Gastrocnemius medialis (tissue), 4 donors: Measurements from ENCODE around the gene TAS2R9. TPM values are rescaled to one million over a fixed set of nuclear protein-coding genes. Genes with fewer than 3 reads are reported as not detected.

Experiments used
- ATAC-seq, 2 donors: fragments of 150-250 bp; one replicate each; pipeline ENCODE4 v1.9.1; 2016
- DNase-seq, 2 donors: peaks; one replicate each; pipeline ENCODE4 v3.0.0-alpha.2; 2019
- H3K27ac ChIP-seq, 4 donors: fragments of 200-600 bp; sonication (generic); 1 replicate in 1 of 4; 2 replicates in 3 of 4; pipeline ENCODE4 v1.5.1; 2016 to 2018; ENCODE audit warnings: mild to moderate bottlenecking in 2 of 4, moderate library complexity in 1 of 4
- H3K27me3 ChIP-seq, 3 donors: fragments of 200-600 bp; sonication (generic) in 2 of 3; 1 replicate in 1 of 3; 2 replicates in 2 of 3; pipeline versions ENCODE4 v1.5.1 to v1.6.0; 2016 to 2019; ENCODE audit warnings: mild to moderate bottlenecking in 1 of 3, moderate library complexity in 1 of 3
- H3K36me3 ChIP-seq, 2 donors: fragments of 200-600 bp; sonication (generic) in 1 of 2; one replicate each; pipeline ENCODE4 v1.5.1; 2017 to 2018
- H3K4me1 ChIP-seq, 2 donors: fragments of 200-600 bp; sonication (generic) in 1 of 2; one replicate each; pipeline ENCODE4 v1.5.1; 2016 to 2017; ENCODE audit warnings: mild to moderate bottlenecking in 2 of 2
- H3K4me3 ChIP-seq, 4 donors: fragments of 200-600 bp; sonication (generic) in 3 of 4; 1 replicate in 1 of 4; 2 replicates in 3 of 4; pipeline ENCODE4 v1.5.1; 2016 to 2019; ENCODE audit warnings: mild to moderate bottlenecking in 2 of 4
- H3K9me3 ChIP-seq, 3 donors: fragments of 200-600 bp; sonication (generic) in 2 of 3; 1 replicate in 1 of 3; 2 replicates in 2 of 3; pipeline ENCODE4 v1.5.1; 2016 to 2019
- CTCF ChIP-seq, 5 experiments: fragments of 450-650 bp in 3 of 5; fragments of 200-600 bp in 2 of 5; sonication (generic) in 2 of 5; IDR thresholded peaks in 4 of 5; conservative IDR thresholded peaks in 1 of 5; 1 replicate in 4 of 5; 2 replicates in 1 of 5; pipeline ENCODE4 v1.5.1; 2016 to 2019; ENCODE audit warnings: antibody characterized with exemption in 5 of 5, mild to moderate bottlenecking in 3 of 5, moderate library complexity in 3 of 5
- POLR2A ChIP-seq, 2 donors: fragments of 450-650 bp; IDR thresholded peaks; one replicate each; pipeline ENCODE4 v1.6.1; 2017; ENCODE audit warnings: antibody characterized with exemption in 2 of 2, mild to moderate bottlenecking in 2 of 2, moderate library complexity in 2 of 2
- in situ Hi-C, 4 donors: fragments of 200-750 bp; cut with MboI; loops; one replicate each; pipeline versions ENCODE4 v1.15.0 to v1.8.0; 2017; ENCODE audit warnings: low sequenced_read_pairs in 4 of 4
- intact Hi-C: fragments of 100-400 bp; cut with DNase I; formaldehyde crosslinking; loops from one replicate; pipeline ENCODE4 v1.15.1; 2023; ENCODE audit warnings: low total_unique reads
- total RNA-seq, 4 donors: library from RNA; depleted of rRNA; stranded (reverse); fragments of >200 nt; gene quantifications; one replicate each; pipeline versions ENCODE4 v1.1.0 to v1.2.3, GENCODE V29; 2016

Gene TAS2R9
- total RNA-seq, result 1 to 10 TPM in 1 of 4 donors, not detected in 3; 1.1 TPM

DNA sequence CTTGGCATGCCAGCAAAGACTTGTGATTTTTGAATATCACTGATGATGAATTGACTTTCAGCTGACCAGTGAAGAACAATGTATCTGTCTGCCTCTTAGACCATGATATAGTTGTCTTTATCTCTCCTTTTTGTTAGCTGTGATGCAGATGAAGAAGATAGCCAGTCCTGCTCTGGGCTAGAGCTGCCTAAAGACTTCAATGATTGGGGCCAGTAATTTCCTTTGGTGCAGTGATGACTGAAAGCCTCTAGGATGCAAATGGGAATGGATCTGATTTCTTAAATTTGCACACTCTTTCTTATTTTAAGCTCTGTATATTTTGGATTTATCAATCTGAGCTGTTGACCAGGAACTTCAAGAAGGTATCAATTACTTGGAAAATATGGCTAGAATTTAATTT is at the start of gene TAS2R9:
Gene TAS2R9, minus strand, starts transcription at position 101 of the 400 bp plus-strand sequence. Its CDS starts 93 bp downstream, at position 8.
- ATAC-seq (no peak), DNase-seq (no peak)
- Histone ChIP-seq H3K36me3 (no peaks in the 10 kb centered on the region), H3K9me3 (no peaks in the 10 kb centered on the region), H3K4me1 (no peaks in the 10 kb centered on the region), H3K4me3 (no peak within 1 kb of the TSS), H3K27me3 (no peaks in the 10 kb centered on the region), H3K27ac (no peak within 1 kb of the TSS)
- in situ Hi-C loops (no loop called here), intact Hi-C loops (no loop called here)
- no peak for TF ChIP-seq POLR2A (IDR thresholded peaks at IDR 0.05)
- no peak for TF ChIP-seq CTCF (IDR thresholded peaks at IDR 0.05 in 4 of 5, conservative IDR thresholded peaks at IDR 0.05 in 1 of 5)

- no peak overlapping the region for H3K27ac ChIP-seq
- no peaks in the 10 kb centered on the region for H3K27me3 ChIP-seq
- DNase-seq (no peak), ATAC-seq (no peak)
- no peaks in the 10 kb centered on the region for H3K36me3 ChIP-seq
- TF ChIP-seq POLR2A (IDR thresholded peaks at IDR 0.05) (no peak), CTCF (IDR thresholded peaks at IDR 0.05 in 4 of 5, conservative IDR thresholded peaks at IDR 0.05 in 1 of 5) (no peak)
- H3K4me3 ChIP-seq, result no peak overlapping the region
- in situ Hi-C loops (no loop called here), intact Hi-C loops (no loop called here)
- no peaks in the 10 kb centered on the region for H3K4me1 ChIP-seq
- no peaks in the 10 kb centered on the region for H3K9me3 ChIP-seq
These were observed 45.8 kb upstream of the TAS2R9 start for GRCh38 chr12:10855807-10856206.

GRCh38 chr12:10853776-10854175 is 43.8 kb upstream of the TAS2R9 start:
- no peaks in the 10 kb centered on the region for H3K36me3 ChIP-seq
- intact Hi-C loops, result no loop called here
- H3K4me1 ChIP-seq, result no peaks in the 10 kb centered on the region
- H3K27me3 ChIP-seq, result no peaks in the 10 kb centered on the region
- no peak for TF ChIP-seq POLR2A (IDR thresholded peaks at IDR 0.05)
- DNase-seq, result no peak
- H3K4me3 ChIP-seq, result no peak overlapping the region
- no peak for ATAC-seq
- in situ Hi-C loops, result no loop called here
- H3K27ac ChIP-seq, result no peak overlapping the region
- H3K9me3 ChIP-seq, result no peaks in the 10 kb centered on the region

- no peaks in the 10 kb centered on the region for H3K4me1 ChIP-seq
- intact Hi-C loops (no loop called here), in situ Hi-C loops (no loop called here)
- DNase-seq (no peak), ATAC-seq (no peak)
- H3K27me3 ChIP-seq, result no peaks in the 10 kb centered on the region
- H3K27ac ChIP-seq, result no peak overlapping the region
- H3K9me3 ChIP-seq, result no peaks in the 10 kb centered on the region
- H3K4me3 ChIP-seq, result no peak overlapping the region
- H3K36me3 ChIP-seq, result no peaks in the 10 kb centered on the region
- no peak for TF ChIP-seq CTCF (IDR thresholded peaks at IDR 0.05 in 4 of 5, conservative IDR thresholded peaks at IDR 0.05 in 1 of 5)
- no peak for TF ChIP-seq POLR2A (IDR thresholded peaks at IDR 0.05)
These were observed 41.4 kb upstream of the TAS2R9 start for GRCh38 chr12:10851243-10851858.

- H3K27me3 ChIP-seq, result no peaks in the 10 kb centered on the region
- in situ Hi-C loops, result no loop called here
- no peak for TF ChIP-seq POLR2A (IDR thresholded peaks at IDR 0.05)
- no peak for DNase-seq
- no peaks in the 10 kb centered on the region for H3K4me1 ChIP-seq
- H3K27ac ChIP-seq, result no peak within 1 kb of the TSS
- no peak for ATAC-seq
- intact Hi-C loops, result no loop called here
- H3K36me3 ChIP-seq, result no peaks in the 10 kb centered on the region
- no peaks in the 10 kb centered on the region for H3K9me3 ChIP-seq
- H3K4me3 ChIP-seq, result no peak within 1 kb of the TSS
These were observed 39.5 kb upstream of the TAS2R9 start, which contains the start of gene PRR4 for GRCh38 chr12:10849425-10849878. Gene PRR4 (minus strand): TSS chr12:10849475. CDS start chr12:10849437, 38 bp downstream.

DNA sequence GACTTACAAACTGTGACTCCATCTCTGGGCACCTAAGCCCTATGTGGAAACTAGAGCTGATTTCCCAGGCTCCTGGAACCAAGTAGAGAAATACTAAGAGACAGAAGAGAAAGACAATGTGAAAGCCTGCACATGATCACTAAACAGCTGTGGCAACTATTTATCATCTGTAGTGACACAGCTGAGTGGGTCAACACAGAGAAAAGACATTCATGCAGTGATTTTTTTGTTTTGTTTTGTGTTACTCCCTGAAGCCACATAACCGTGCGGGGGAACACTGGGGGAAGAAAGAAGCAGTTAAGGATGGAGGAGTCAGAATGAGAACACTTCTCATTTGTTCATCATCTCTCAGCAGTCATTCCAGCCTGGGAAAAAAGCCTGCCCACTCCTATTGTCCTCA is 37.8 kb upstream of the TAS2R9 start:
- no peak for ATAC-seq

More for the DNA sequence above, 37.8 kb upstream of the TAS2R9 start:
- no peak for DNase-seq
- Histone ChIP-seq H3K27ac (no peak overlapping the region), H3K36me3 (no peaks in the 10 kb centered on the region), H3K4me3 (no peak overlapping the region), H3K27me3 (no peaks in the 10 kb centered on the region), H3K9me3 (no peaks in the 10 kb centered on the region), H3K4me1 (no peaks in the 10 kb centered on the region)
- intact Hi-C loops (no loop called here), in situ Hi-C loops (no loop called here)
- TF ChIP-seq POLR2A (IDR thresholded peaks at IDR 0.05), result no peak
- TF ChIP-seq CTCF (IDR thresholded peaks at IDR 0.05 in 4 of 5, conservative IDR thresholded peaks at IDR 0.05 in 1 of 5), result no peak
